ENCODE measurements around the gene ATPAF2.

The ATPAF2 gene

GRCh38 chr17:17981330-17981729 is 57.6 kb downstream of the ATPAF2 start:
- DNase-seq (ENCODE audit: insufficient read length, low spot score) (no peak), FAIRE-seq (no peak)
- no peak for TF ChIP-seq CTCF (IDR thresholded peaks at IDR 0.05; ENCODE audit: insufficient read depth, missing control alignments)

GRCh38 chr17:17979778-17980177 is 59.2 kb downstream of the ATPAF2 start:
- FAIRE-seq = no peak

GRCh38 chr17:17978481-17979424 is 60.2 kb downstream of the ATPAF2 start:
- TF ChIP-seq CTCF (IDR thresholded peaks at IDR 0.05; ENCODE audit: insufficient read depth, missing control alignments) = no peak
- FAIRE-seq (no peak), DNase-seq (ENCODE audit: insufficient read length, low spot score) (no peak)

More at GRCh38 chr17:17979778-17980177, 59.2 kb downstream of the ATPAF2 start:
- no peak for TF ChIP-seq CTCF (IDR thresholded peaks at IDR 0.05; ENCODE audit: insufficient read depth, missing control alignments)
- no peak for DNase-seq (ENCODE audit: insufficient read length, low spot score)

GRCh38 chr17:17976931-17977570 is 61.9 kb downstream of the ATPAF2 start:
- DNase-seq (ENCODE audit: insufficient read length, low spot score) = no peak
- TF ChIP-seq CTCF (IDR thresholded peaks at IDR 0.05; ENCODE audit: insufficient read depth, missing control alignments) = no peak
- no peak for FAIRE-seq

- DNase-seq (ENCODE audit: insufficient read length, low spot score) (no peak), FAIRE-seq (no peak)
- no peak for TF ChIP-seq CTCF (IDR thresholded peaks at IDR 0.05; ENCODE audit: insufficient read depth, missing control alignments)
Observed at GRCh38 chr17:17975436-17975835, 63.5 kb downstream of the ATPAF2 start.

- DNase-seq (ENCODE audit: insufficient read length, low spot score) (no peak), FAIRE-seq (no peak)
- no peak for TF ChIP-seq CTCF (IDR thresholded peaks at IDR 0.05; ENCODE audit: insufficient read depth, missing control alignments)
Observed at GRCh38 chr17:17972952-17973254, 66.1 kb downstream of the ATPAF2 start.
